ENCODE measurements around the gene ENC1. TPM values are rescaled to one million over a fixed set of nuclear protein-coding genes. Genes with fewer than 3 reads are reported as not detected.

Gene ENC1
- total RNA-seq, 1 donor from 2014 or later: 7.1 TPM

DNA sequence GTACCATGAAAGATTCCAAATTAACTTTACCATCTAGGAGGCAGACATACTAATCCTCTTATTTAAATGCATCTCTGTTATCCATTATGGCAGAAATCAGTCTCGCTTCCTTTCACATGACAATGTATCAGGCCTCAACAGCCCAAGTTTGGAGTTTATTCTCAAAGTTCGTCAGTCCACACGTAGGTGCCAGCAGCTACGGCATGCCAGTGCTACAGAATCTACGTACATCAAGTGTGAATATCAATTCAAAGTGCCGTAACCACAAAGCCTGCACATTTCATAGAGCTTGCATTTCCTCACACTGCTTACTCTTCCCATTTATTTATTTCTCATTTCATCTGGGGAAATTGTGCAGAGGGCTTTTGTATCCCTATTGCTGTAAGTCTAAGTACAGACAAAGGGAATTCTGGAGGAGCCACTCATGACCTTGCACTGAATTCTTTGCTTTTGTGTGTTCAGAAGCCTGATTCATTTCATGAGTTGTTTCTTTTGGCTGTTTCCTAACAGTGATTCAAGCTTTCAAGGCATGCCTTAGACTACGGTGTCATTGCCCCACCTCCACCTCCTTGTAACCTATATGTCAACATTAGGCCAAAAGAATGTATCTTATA lies 10.0 kb downstream of the ENC1 start:
- peak in 1 of 2 donors; percentile 17 for TF ChIP-seq POLR2AphosphoS5 (IDR thresholded peaks at IDR 0.05; ENCODE audit: insufficient read depth in 1 of 2, low read depth in 1 of 2)
- no peak for TF ChIP-seq POLR2A (IDR thresholded peaks at IDR 0.05)
- Histone ChIP-seq H3K27ac (no peak overlapping the region), H3K4me1 (peaks cover 9% of the 10 kb centered on the region), H3K27me3 (no peaks in the 10 kb centered on the region), H3K36me3 (peaks cover 0 to 4% of the 10 kb centered on the region in 2 donors), H3K9me3 (no peaks in the 10 kb centered on the region), H3K4me3 (no peak overlapping the region)
- intact Hi-C loops (cut with DNase I): no loop called here
- no peak for DNase-seq (ENCODE audit: extremely low spot score in 2 of 2)

DNA sequence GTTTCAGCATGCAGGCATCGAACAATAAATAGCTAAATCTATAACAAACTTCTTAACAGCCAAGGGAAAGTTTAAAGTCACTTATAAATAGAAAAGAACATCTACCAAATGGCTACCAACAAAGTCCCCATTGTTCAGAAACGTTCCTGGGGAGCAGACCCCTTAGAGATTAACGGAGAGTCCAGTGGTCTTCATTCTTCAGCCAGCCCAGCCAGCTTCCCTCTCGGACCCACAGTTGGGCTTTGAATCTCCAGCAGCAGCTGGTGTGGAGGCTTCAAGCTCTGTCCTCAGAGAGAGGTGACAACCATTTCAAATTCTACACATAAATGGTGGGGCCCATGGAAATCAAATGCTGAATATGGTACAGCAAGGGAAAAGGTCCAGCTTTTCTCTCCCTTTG lies 11.2 kb downstream of the ENC1 start:
- Histone ChIP-seq H3K36me3 (no peaks in the 10 kb centered on the region), H3K9me3 (no peaks in the 10 kb centered on the region), H3K27me3 (no peaks in the 10 kb centered on the region), H3K4me1 (peaks cover 9% of the 10 kb centered on the region), H3K4me3 (no peak overlapping the region), H3K27ac (no peak overlapping the region)
- TF ChIP-seq POLR2AphosphoS5 (IDR thresholded peaks at IDR 0.05; ENCODE audit: insufficient read depth in 1 of 2, low read depth in 1 of 2) (no peak), POLR2A (IDR thresholded peaks at IDR 0.05) (no peak)
- TF ChIP-seq, protein P1, sequence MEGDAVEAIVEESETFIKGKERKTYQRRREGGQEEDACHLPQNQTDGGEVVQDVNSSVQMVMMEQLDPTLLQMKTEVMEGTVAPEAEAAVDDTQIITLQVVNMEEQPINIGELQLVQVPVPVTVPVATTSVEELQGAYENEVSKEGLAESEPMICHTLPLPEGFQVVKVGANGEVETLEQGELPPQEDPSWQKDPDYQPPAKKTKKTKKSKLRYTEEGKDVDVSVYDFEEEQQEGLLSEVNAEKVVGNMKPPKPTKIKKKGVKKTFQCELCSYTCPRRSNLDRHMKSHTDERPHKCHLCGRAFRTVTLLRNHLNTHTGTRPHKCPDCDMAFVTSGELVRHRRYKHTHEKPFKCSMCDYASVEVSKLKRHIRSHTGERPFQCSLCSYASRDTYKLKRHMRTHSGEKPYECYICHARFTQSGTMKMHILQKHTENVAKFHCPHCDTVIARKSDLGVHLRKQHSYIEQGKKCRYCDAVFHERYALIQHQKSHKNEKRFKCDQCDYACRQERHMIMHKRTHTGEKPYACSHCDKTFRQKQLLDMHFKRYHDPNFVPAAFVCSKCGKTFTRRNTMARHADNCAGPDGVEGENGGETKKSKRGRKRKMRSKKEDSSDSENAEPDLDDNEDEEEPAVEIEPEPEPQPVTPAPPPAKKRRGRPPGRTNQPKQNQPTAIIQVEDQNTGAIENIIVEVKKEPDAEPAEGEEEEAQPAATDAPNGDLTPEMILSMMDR (IDR thresholded peaks at IDR 0.05): no peak
- no peak for DNase-seq (ENCODE audit: extremely low spot score in 2 of 2)
- intact Hi-C loops (cut with DNase I): no loop called here

DNA sequence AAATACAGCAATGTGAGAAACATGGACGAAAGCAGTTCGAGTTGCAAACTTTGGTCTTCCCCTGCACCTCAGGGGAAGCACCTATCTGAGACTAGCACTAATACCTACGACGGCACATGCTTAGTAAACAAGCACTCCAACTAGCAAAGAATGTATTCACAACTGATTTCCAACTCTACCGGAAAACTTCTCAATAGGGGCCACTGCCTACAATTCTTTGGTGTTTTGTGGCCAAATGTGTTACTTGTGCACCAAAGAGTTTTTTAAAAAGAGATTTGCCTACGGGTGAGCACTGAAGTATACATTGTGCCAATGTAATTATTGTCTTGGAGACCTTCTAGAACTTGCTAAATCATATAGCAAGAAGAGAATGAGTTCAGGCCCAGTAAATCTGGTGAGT lies 12.2 kb downstream of the ENC1 start:
- Histone ChIP-seq H3K36me3 (no peaks in the 10 kb centered on the region), H3K27ac (no peak overlapping the region), H3K4me3 (no peak overlapping the region), H3K4me1 (peaks cover 9% of the 10 kb centered on the region), H3K27me3 (no peaks in the 10 kb centered on the region), H3K9me3 (no peaks in the 10 kb centered on the region)
- TF ChIP-seq, protein P1 (IDR thresholded peaks at IDR 0.05): no peak
- TF ChIP-seq POLR2A (IDR thresholded peaks at IDR 0.05) (no peak), POLR2AphosphoS5 (IDR thresholded peaks at IDR 0.05; ENCODE audit: insufficient read depth in 1 of 2, low read depth in 1 of 2) (no peak)
- no peak for DNase-seq (ENCODE audit: extremely low spot score in 2 of 2)
- intact Hi-C loops (cut with DNase I): no loop called here

DNA sequence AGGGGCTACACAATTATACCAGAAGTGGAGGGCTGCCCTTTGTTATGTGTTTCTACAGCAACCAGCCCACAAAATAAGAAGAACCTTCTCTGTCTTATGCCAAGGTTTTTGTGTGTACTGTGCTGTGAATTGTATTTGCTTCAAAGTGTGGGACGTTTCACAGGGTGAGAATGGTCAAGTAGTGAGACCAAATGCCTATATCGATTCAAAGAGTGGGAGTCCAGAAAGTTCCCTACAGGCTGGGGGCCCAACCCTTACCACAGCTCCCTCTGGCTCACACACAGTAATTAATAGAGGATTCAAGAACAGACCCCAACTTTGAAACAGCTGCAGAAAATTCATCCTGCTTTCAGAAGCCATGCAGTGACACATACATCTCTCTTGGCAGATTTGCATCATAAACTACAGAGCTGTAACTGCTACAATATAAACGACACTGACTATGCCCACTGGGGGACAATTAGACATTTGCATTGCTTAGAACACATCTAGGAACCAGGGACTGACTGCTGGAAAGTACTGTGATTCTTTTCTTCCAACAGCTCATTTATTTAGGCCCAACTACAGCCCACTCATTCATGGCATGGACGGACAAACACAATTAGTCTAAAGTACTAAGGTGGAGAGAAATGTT lies 12.8 kb downstream of the ENC1 start:
- intact Hi-C loops (cut with DNase I): no loop called here
- Histone ChIP-seq H3K4me1 (peaks cover 4% of the 10 kb centered on the region), H3K4me3 (no peak overlapping the region), H3K27ac (no peak overlapping the region), H3K27me3 (no peaks in the 10 kb centered on the region), H3K9me3 (no peaks in the 10 kb centered on the region), H3K36me3 (no peaks in the 10 kb centered on the region)
- TF ChIP-seq POLR2AphosphoS5 (IDR thresholded peaks at IDR 0.05; ENCODE audit: insufficient read depth in 1 of 2, low read depth in 1 of 2) (no peak), POLR2A (IDR thresholded peaks at IDR 0.05) (no peak)
- TF ChIP-seq, protein P1 (IDR thresholded peaks at IDR 0.05): no peak
- DNase-seq (ENCODE audit: extremely low spot score in 2 of 2): no peak

DNA sequence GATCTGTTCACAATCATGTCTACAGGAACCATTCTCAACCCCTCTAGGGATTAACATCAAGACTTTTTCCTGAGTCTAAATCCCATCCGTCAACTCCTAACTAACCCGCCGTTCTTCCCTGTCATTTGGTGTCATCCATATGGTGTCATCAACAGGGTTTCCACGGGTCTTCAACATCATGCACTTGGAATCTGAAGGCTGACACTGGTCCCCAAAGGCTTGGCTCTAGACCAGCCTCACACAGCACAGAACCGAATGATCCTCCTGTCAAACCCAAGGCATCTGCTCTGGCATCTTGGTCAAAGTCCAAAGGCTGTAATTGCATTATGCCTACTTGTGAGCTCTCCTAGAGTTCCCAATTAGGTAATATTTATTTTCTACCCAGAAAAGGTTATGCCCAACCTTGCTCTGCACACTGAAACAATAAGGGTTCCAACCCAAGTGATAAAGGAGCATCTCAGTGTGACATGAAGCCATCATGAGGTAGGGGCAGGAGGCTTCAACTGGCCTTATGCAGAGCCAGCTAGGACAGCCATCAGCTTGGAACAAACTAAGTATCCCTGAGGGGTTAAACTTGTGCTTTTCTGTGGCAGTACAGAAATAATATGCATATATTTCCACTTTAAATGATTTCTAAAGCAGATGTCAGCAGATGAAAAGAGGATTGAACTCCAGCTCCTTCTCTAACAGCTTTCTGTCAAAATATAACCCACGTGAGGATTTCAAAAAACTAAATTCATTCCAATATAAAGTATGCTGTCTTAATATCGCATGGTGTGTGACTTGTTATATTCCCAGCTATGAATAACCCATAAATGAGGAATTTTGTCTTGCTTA lies 13.9 kb downstream of the ENC1 start:
- Histone ChIP-seq H3K4me3 (no peak overlapping the region), H3K9me3 (no peaks in the 10 kb centered on the region), H3K27ac (no peak overlapping the region), H3K36me3 (no peaks in the 10 kb centered on the region), H3K4me1 (no peaks in the 10 kb centered on the region), H3K27me3 (no peaks in the 10 kb centered on the region)
- DNase-seq (ENCODE audit: extremely low spot score in 2 of 2): no peak
- intact Hi-C loops (cut with DNase I): no loop called here
- TF ChIP-seq POLR2A (IDR thresholded peaks at IDR 0.05) (no peak), POLR2AphosphoS5 (IDR thresholded peaks at IDR 0.05; ENCODE audit: insufficient read depth in 1 of 2, low read depth in 1 of 2) (no peak)
- TF ChIP-seq, protein P1 (IDR thresholded peaks at IDR 0.05): no peak
